ENCODE data around the gene APBB2. TPM values are rescaled to one million over a fixed set of nuclear protein-coding genes. Genes with fewer than 3 reads are reported as not detected.

Gene APBB2
- polyA plus RNA-seq, 1 donor from 2014 or later = 0.23 TPM

DNA sequence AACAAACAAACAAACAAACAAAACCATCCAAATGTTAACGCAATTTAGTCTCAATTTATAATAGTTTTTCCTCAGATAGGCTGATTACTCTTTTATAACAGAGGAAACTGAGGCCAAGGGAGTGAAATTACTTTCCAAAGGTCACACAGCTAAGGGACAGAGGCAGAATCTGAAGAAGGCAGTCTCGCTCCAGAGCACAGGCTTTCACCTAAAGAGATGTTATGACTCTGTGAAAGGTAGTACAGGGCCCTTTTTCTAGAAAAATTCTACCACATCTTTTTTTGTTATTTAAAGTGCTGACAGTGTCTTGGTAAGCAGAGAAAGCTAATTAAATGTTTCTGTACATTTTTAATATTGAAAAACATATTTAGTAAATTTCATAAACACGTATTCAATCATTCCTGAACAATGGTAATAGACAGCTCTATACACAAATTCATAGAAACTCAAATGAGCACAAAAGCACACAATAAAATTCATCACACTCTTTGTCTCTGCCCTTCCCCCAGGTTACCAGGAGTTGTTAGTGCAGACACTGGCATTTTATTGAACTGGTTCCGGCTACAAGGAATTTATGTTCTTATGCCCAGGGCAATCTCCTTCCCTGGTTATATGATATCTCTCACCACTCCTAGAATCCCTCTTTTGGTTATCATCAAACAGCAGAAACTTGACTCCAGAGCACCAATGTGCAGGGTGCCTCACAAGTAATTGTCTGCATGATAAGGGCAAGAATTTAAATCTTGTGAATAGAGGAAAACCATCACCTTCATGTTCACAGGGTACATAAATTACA, 7.7 kb upstream of the APBB2 start:
- no peaks in the 10 kb centered on the region for H3K36me3 Mint-ChIP-seq
- H3K27me3 Mint-ChIP-seq = peaks cover 13% of the 10 kb centered on the region
- peaks cover 0 to 6% (median 0%) of the 10 kb centered on the region in 3 donors for H3K9me3 Mint-ChIP-seq
- H3K27ac Mint-ChIP-seq = no peak overlapping the region
- peaks cover 0 to under 1% (median 0%) of the 10 kb centered on the region in 3 donors for H3K4me1 Mint-ChIP-seq
- no peak overlapping the region for H3K4me3 Mint-ChIP-seq

DNA sequence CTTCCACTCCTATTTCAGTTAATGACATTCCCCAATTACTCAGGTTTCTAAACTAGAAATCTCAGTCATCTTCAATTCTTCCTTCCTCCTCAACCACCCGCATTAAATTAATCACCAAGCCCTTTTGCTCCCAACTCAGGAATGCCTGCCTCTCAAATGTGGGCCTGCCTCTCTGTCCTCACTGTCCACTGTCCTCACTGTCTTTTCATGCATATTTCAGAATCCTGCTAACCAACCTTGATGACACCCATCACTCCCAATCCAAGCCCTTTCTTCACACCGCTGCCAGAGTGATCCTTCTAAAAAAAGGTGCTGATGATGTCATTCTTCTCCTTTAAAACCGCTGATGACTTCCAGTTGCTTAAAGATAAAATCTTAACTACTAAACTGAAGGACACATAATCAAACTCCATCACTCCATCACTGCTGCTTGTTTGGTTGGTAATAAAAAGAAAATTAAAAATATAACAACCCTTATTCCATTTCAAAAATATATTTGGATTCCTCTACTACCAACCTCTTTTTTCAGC, 5.1 kb upstream of the APBB2 start:
- peaks cover 29% of the 10 kb centered on the region for H3K27me3 Mint-ChIP-seq
- peaks cover 2% of the 10 kb centered on the region for H3K36me3 Mint-ChIP-seq
- H3K27ac Mint-ChIP-seq = no peak overlapping the region
- H3K4me3 Mint-ChIP-seq = no peak overlapping the region
- H3K9me3 Mint-ChIP-seq = peaks cover 0 to 6% (median 0%) of the 10 kb centered on the region in 3 donors
- peaks cover 9 to 12% (median 12%) of the 10 kb centered on the region in 3 donors for H3K4me1 Mint-ChIP-seq

DNA sequence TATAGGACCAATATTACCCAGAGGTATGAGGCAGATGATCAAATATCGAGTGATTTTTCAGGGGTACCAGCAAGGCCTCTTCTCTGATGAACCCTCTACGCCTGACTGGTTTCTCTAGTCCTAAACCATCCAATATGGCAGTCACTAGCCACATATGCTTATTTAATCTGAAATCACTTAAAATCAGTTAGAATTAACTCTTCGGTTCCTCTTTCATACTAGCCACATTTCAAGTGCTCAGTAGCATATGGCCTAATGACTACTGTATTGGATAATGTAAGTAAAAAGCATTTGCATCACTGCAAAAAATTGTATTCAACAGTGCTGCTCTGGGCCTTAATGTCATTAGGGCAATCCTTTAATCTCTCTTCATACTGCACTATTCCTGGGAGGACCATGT, 4.4 kb upstream of the APBB2 start:
- H3K36me3 Mint-ChIP-seq = peaks cover 2% of the 10 kb centered on the region
- H3K9me3 Mint-ChIP-seq = peaks cover 0 to 6% (median 0%) of the 10 kb centered on the region in 3 donors
- H3K27ac Mint-ChIP-seq = no peak overlapping the region
- peaks cover 29% of the 10 kb centered on the region for H3K27me3 Mint-ChIP-seq
- H3K4me3 Mint-ChIP-seq = peak overlapping the region in 1 of 4 donors; percentile 42
- H3K4me1 Mint-ChIP-seq = peaks cover 9 to 12% (median 12%) of the 10 kb centered on the region in 3 donors

DNA sequence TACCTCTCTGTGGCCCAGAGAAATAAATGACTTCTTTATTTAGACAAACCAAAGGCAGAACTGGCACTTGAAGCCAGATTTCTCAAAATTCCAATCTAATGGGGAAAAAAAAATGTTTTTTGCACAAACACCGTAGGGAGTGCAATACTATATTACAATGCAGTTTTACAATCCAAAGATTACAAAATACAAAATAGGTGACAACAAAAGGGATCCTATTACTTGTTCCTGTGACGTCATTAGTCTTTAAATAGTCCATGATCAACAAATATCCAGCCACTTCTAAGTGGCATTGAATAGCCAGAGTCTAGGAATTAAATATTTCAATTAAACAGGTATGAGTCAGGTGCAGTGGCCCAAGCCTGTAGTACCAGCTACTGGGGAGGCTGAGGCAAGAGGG, 3.0 kb upstream of the APBB2 start:
- Mint-ChIP-seq H3K4me3 (peak overlapping the region in 3 of 4 donors; percentile 44 to 85 (median 75)), H3K9me3 (peaks cover 0 to 6% (median 0%) of the 10 kb centered on the region in 3 donors), H3K36me3 (peaks cover 2% of the 10 kb centered on the region), H3K4me1 (peaks cover 16 to 24% (median 22%) of the 10 kb centered on the region in 3 donors), H3K27me3 (peaks cover 40% of the 10 kb centered on the region), H3K27ac (no peak overlapping the region)

DNA sequence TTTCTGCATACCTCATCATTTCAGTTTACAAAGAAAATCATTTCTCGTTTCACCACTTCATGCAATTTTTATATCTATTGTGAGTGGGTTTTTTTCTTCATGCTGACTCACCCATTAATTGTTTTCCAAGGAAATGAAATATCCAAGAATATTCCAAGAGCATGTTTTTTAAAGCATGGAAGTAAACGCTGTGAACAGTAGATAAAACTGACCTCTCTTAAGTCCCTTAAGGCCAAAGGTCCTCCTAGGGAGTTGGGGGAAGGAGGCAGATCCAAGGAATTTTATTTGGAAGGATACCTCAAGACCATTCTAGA, 2.6 kb upstream of the APBB2 start:
- Mint-ChIP-seq H3K27me3 (peaks cover 43% of the 10 kb centered on the region), H3K27ac (peak overlapping the region in 1 of 3 donors; percentile 52)

DNA sequence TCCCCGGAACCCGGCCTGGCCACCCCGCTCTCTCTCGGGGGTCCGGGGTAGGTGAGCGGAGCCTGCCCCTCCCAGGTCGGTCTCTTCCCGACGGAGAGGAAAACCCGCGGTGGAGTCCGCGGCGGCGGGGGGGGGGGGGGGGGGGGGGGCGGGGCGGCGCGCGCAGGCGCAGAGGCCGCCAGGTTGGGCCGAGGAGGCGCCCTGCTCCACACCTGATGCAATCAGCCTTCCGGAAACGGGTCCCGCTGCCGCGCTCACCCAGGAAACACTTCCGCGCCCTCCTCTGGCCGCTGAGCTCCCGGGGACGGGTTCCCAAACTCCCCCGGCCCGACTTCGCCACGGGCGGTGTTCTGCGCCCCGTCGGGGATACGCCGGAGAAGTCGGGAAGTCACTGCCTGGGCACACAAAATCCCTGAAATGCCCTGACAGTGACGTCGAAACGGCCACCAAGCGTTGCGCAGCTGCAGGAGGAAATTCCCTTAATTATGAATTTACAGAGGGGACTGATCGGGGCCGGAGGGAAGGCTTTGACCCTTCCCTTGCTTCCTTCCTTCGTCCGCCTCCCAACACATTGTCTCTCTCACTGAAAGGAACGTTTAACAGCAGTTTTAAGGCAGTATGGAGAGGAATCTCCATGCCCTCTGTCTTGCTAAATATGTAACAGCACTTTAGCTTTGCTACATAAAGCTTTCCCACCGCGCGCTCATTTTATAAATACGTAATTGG, 2.1 kb upstream of the APBB2 start:
- H3K27ac Mint-ChIP-seq = peak overlapping the region in 1 of 3 donors; percentile 52
- H3K9me3 Mint-ChIP-seq = peaks cover 0 to 6% (median 0%) of the 10 kb centered on the region in 3 donors
- peak overlapping the region; percentile 79 to 95 (median 88) for H3K4me3 Mint-ChIP-seq
- H3K27me3 Mint-ChIP-seq = peaks cover 43% of the 10 kb centered on the region
- H3K4me1 Mint-ChIP-seq = peaks cover 16 to 24% (median 22%) of the 10 kb centered on the region in 3 donors
- peaks cover 2% of the 10 kb centered on the region for H3K36me3 Mint-ChIP-seq

More for the DNA sequence above, 2.6 kb upstream of the APBB2 start:
- Mint-ChIP-seq H3K36me3 (peaks cover 2% of the 10 kb centered on the region), H3K9me3 (peaks cover 0 to 6% (median 0%) of the 10 kb centered on the region in 3 donors), H3K4me3 (peak overlapping the region; percentile 75 to 86 (median 82)), H3K4me1 (peaks cover 16 to 24% (median 22%) of the 10 kb centered on the region in 3 donors)

DNA sequence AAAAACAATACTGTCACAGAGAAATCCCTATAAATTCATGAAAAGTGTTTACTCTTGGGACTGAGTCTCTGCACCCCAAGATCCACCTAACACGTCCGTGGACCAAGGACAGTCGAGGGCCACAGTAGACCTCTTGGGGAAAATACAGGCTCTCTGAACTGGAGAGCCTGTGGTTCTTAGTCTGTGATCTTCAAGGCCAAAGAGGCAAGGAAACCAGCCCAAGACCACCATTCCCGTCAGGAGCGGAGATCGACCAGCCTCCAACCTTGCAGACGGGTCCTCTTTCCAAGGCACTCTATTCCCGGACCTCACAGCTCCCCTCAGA, 1.6 kb upstream of the APBB2 start:
- H3K4me3 Mint-ChIP-seq = peak overlapping the region; percentile 78 to 95 (median 88)
- H3K4me1 Mint-ChIP-seq = peaks cover 16 to 24% (median 22%) of the 10 kb centered on the region in 3 donors
- H3K9me3 Mint-ChIP-seq = peaks cover 0 to 2% (median 0%) of the 10 kb centered on the region in 3 donors
- H3K36me3 Mint-ChIP-seq = peaks cover 2% of the 10 kb centered on the region
- H3K27ac Mint-ChIP-seq = peak overlapping the region in 2 of 3 donors; percentile 65 to 81
- H3K27me3 Mint-ChIP-seq = peaks cover 42% of the 10 kb centered on the region

DNA sequence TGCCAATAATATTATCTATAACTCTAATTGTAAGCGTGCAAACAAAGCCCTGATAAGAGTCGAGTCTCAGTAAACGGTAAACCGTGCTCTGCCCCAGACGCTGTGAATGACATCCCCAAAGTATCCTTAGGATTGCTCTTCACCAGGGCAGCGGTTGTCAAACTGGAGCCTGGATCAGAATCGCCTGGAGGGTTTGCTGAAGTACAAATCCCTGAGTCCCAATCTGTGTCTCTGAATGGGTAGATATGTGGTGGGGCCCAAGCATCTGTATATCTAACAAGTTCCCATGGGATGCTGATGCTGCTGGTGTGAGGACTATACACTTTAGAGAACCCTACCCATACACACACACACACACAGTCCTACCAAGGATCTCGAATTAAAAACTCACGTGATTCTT, 813 bp upstream of the APBB2 start:
- Mint-ChIP-seq H3K36me3 (peaks cover 2% of the 10 kb centered on the region), H3K9me3 (peaks cover 0 to 2% (median 0%) of the 10 kb centered on the region in 3 donors), H3K27ac (no peak overlapping the region), H3K4me1 (peaks cover 16 to 24% (median 22%) of the 10 kb centered on the region in 3 donors), H3K27me3 (peaks cover 40% of the 10 kb centered on the region), H3K4me3 (peak overlapping the region; percentile 80 to 95 (median 86))

DNA sequence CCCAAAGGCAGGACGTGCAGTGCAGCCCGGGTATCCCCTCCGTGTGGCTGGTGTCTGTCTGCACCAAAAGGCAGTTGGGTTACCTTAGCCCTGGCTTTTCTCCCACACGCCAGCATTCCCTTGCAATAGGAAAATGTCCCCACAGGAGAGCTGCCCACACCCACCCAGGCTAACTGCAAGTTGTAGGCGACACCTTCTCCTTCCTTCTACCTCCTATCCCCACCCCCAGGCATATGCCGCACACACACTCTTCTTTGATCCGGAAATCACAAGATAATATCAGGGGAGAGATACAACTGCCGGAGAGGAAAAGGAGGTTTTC, 444 bp upstream of the APBB2 start:
- no peak overlapping the region for H3K27ac Mint-ChIP-seq
- peaks cover 40% of the 10 kb centered on the region for H3K27me3 Mint-ChIP-seq
- H3K4me3 Mint-ChIP-seq = peak overlapping the region; percentile 80 to 90 (median 86)
- H3K4me1 Mint-ChIP-seq = peaks cover 16 to 24% (median 22%) of the 10 kb centered on the region in 3 donors
- H3K36me3 Mint-ChIP-seq = peaks cover 2% of the 10 kb centered on the region
- peaks cover 0 to under 1% (median 0%) of the 10 kb centered on the region in 3 donors for H3K9me3 Mint-ChIP-seq

DNA sequence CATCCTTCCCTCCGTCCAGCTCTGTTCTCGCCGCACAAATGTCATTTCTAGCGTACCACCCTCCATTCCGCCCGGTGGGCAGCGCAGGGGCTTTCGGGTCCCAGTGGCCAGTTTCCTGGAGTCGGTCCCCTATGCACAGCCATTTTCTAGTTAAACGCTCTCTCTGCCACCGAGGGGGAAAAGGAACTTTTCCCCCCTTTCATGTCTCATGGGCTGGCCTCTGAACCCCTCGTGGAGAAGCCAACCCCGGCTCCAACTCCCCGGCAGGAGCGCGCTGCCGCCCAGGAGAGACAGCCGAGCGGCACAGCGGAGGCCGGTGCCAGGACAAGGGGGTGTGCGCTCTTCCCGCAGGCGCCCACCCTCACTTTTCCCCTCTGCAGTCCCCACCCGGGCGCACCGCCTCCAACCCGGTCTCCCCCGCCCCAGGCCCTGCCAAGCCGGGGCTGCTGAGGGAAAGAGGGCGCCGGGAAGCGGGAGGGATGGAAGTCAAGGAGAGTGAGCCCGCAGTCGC, 662 bp downstream of the APBB2 start:
- Mint-ChIP-seq H3K4me1 (peaks cover 16 to 24% (median 22%) of the 10 kb centered on the region in 3 donors), H3K4me3 (peak overlapping the region; percentile 65 to 86 (median 78)), H3K27ac (no peak overlapping the region), H3K36me3 (peaks cover 2% of the 10 kb centered on the region), H3K9me3 (no peaks in the 10 kb centered on the region), H3K27me3 (peaks cover 38% of the 10 kb centered on the region)

DNA sequence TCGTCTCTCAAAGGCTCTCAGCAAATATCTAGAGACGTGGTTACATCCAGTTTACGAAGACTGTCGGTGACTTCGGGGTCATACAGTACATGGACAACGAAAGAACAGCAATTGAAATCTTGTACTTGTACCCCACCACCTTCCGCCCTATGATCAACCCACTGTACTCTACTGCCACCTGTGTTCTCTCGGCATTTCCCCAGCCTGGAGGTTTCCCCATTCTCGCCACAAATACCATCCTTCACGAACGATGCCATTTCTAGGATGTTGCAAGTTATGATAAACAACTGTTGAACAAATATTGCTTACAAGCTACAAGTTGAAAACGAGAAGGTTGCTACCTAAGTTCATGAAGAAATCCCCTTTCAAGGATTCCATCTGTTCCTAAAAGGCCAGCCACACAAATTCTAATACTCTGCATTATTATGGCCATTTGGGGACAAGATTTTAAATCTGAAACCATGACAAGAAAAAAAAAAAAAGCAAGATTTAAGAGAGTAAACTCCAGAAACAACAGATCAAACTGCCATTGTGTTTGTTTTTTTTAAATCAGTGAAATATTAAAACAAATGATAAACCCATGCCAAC, 1.6 kb downstream of the APBB2 start:
- peak overlapping the region; percentile 25 to 86 (median 78) for H3K4me3 Mint-ChIP-seq
- H3K9me3 Mint-ChIP-seq = no peaks in the 10 kb centered on the region
- H3K36me3 Mint-ChIP-seq = peaks cover 2% of the 10 kb centered on the region
- peaks cover 40% of the 10 kb centered on the region for H3K27me3 Mint-ChIP-seq
- peaks cover 16 to 24% (median 22%) of the 10 kb centered on the region in 3 donors for H3K4me1 Mint-ChIP-seq
- H3K27ac Mint-ChIP-seq = no peak overlapping the region

DNA sequence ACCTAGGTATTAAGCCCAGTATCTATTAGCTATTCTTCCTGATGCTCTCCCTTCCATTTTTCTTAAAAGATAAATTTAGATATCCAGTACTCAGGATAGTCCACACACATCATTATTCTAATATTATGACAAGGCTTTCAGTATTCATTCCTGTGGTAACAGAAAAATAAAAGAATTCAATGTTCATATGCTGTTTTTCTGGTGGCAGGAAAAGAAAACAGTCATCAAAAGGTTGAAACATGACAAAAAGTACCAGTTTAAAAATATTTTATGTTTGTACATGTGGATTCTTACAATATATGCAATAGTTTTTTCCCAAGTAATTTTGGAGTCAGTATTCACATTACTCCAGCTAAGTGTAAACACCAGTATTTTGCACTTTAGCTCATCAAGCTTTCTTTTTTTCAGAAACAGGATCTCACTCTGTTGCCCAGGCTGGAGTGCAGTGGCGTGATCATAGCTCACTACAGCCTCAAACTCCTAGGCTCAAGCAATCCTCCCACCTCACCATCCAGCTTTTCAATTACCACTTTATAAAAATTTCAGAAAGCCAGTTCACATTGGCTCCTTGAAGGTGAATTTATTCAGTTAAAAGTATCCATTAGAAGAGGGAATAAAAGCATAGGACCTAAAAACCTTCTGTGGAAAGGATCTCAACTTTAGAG, 2.3 kb downstream of the APBB2 start:
- Mint-ChIP-seq H3K27ac (no peak overlapping the region), H3K4me1 (peaks cover 16 to 24% (median 22%) of the 10 kb centered on the region in 3 donors), H3K9me3 (no peaks in the 10 kb centered on the region), H3K4me3 (peak overlapping the region; percentile 25 to 86 (median 78)), H3K27me3 (peaks cover 34% of the 10 kb centered on the region), H3K36me3 (peaks cover 2% of the 10 kb centered on the region)

DNA sequence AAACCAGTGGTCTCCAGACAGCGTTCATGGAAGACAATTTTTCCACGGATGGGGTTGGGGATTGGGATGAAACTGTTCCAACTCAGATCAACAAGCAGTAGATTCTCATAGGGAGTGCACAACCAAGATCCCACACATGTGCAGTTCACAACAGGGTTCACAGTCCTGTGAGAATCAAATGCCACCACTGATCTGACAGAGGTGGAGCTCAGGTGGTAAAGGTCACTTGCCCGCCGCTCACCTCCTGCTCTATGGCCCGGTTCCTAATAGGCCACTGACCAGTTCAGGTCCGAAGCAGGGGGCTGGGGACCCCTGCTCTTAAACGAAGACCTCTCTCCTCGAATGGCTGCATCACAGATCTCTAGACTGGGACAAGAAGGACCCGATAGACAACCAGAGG, 4.4 kb downstream of the APBB2 start:
- no peaks in the 10 kb centered on the region for H3K36me3 Mint-ChIP-seq
- no peak overlapping the region for H3K27ac Mint-ChIP-seq
- H3K9me3 Mint-ChIP-seq = no peaks in the 10 kb centered on the region
- H3K27me3 Mint-ChIP-seq = peaks cover 20% of the 10 kb centered on the region
- H3K4me3 Mint-ChIP-seq = no peak overlapping the region
- H3K4me1 Mint-ChIP-seq = peaks cover 7 to 14% (median 10%) of the 10 kb centered on the region in 3 donors

DNA sequence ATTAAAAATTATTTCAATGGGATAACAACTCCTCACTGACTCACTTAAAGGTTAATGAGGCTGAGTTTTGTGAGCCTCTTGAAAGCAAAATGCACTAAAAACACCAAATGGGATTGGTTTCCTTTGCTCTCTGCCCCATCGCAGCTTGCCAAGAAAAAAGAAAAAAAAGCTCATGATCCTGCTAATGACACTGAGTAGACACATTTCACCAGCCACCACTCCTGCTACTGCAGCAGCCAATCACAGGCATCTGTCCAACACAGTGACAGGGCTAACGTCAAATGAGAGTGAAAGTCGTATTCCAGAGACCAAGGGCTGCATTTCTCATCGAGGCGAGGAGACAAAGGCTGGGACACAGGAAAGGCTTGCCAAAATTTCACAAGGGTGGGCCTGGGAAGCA, 5.2 kb downstream of the APBB2 start:
- peaks cover 7 to 12% (median 10%) of the 10 kb centered on the region in 3 donors for H3K4me1 Mint-ChIP-seq
- no peak overlapping the region for H3K27ac Mint-ChIP-seq
- peaks cover 17% of the 10 kb centered on the region for H3K27me3 Mint-ChIP-seq
- no peaks in the 10 kb centered on the region for H3K36me3 Mint-ChIP-seq
- no peak overlapping the region for H3K4me3 Mint-ChIP-seq
- no peaks in the 10 kb centered on the region for H3K9me3 Mint-ChIP-seq

All from IgD-negative memory B cell (primary cell).